DOHH2 (cell line): ENCODE data around the gene CD68.
A peak's percentile ranks its signal among the peaks of the same experiment; 100 is the strongest.

ENCODE experiments used
- H3F3A ChIP-seq: fragments of 200-600 bp; sonication (generic), shearing (Covaris generic); 2 replicates; pipeline ENCODE4 v1.6.0; 2016; ENCODE audit warnings: antibody characterized with exemption, mild to moderate bottlenecking; ENCODE audit not compliant: control insufficient read depth, insufficient read depth
- H3K27ac ChIP-seq: fragments of 200-600 bp; sonication (generic); 2 replicates; pipeline ENCODE4 v1.5.1; 2014; ENCODE audit warnings: low read depth, mild to moderate bottlenecking, low read length, moderate library complexity
- H3K27me3 ChIP-seq: fragments of 200-600 bp; sonication (generic); 2 replicates; pipeline ENCODE4 v1.6.1; 2014; ENCODE audit warnings: mild to moderate bottlenecking, low read length, mixed read lengths; ENCODE audit not compliant: control insufficient read depth
- H3K36me3 ChIP-seq: fragments of 200-600 bp; sonication (generic); 2 replicates; pipeline ENCODE4 v1.6.1; 2014; ENCODE audit warnings: mild to moderate bottlenecking, low read length, moderate library complexity, mixed read lengths; ENCODE audit not compliant: control insufficient read depth
- H3K4me1 ChIP-seq: fragments of 200-600 bp; sonication (generic); 2 replicates; pipeline ENCODE4 v1.6.1; 2014; ENCODE audit warnings: mild to moderate bottlenecking, low read length, mixed read lengths; ENCODE audit not compliant: control insufficient read depth
- H3K4me2 ChIP-seq: fragments of 200-600 bp; sonication (generic); 2 replicates; pipeline ENCODE4 v1.6.0; 2014; ENCODE audit warnings: mild to moderate bottlenecking, low read length, moderate library complexity
- H3K4me3 ChIP-seq: fragments of 200-600 bp; sonication (generic); 2 replicates; pipeline ENCODE4 v1.5.1; 2014; ENCODE audit warnings: mild to moderate bottlenecking, low read length, mixed read lengths
- H3K79me2 ChIP-seq: fragments of 200-600 bp; sonication (generic); 2 replicates; pipeline ENCODE4 v1.6.1; 2014; ENCODE audit warnings: mild to moderate bottlenecking, low read length, mixed read lengths; ENCODE audit not compliant: control insufficient read depth
- H3K9me2 ChIP-seq: fragments of 200-600 bp; sonication (generic); replicated peaks from 2 replicates; pipeline ENCODE4 v1.6.1; 2014; ENCODE audit warnings: mild to moderate bottlenecking, low read length, mixed read lengths; ENCODE audit not compliant: control insufficient read depth
- H3K9me3 ChIP-seq: fragments of 200-600 bp; sonication (generic); 2 replicates; pipeline ENCODE4 v1.6.1; 2014; ENCODE audit warnings: antibody characterized with exemption, low read length, mixed read lengths; ENCODE audit not compliant: control insufficient read depth, insufficient read depth
- H4K20me1 ChIP-seq: fragments of 200-600 bp; sonication (generic); 2 replicates; pipeline ENCODE4 v1.6.0; 2014; ENCODE audit warnings: low read depth, mild to moderate bottlenecking, antibody characterized with exemption, low read length, moderate library complexity; ENCODE audit not compliant: control insufficient read depth, insufficient read depth
- EZH2phosphoT487 ChIP-seq: fragments of 200-600 bp; sonication (generic); IDR thresholded peaks from 2 replicates; pipeline ENCODE4 v1.6.1; 2017; ENCODE audit warnings: borderline replicate concordance, mild to moderate bottlenecking, antibody characterized with exemption, low read length, moderate library complexity, mixed read lengths
- TF ChIP-seq, protein P1 (sequence below): fragments of 200-600 bp; sonication (generic); IDR thresholded peaks from one replicate; pipeline ENCODE4 v1.5.1; 2014; ENCODE audit warnings: antibody characterized with exemption, mild to moderate bottlenecking, low read depth, low read length; ENCODE audit not compliant: poor library complexity, severe bottlenecking

Gene CD68

DNA sequence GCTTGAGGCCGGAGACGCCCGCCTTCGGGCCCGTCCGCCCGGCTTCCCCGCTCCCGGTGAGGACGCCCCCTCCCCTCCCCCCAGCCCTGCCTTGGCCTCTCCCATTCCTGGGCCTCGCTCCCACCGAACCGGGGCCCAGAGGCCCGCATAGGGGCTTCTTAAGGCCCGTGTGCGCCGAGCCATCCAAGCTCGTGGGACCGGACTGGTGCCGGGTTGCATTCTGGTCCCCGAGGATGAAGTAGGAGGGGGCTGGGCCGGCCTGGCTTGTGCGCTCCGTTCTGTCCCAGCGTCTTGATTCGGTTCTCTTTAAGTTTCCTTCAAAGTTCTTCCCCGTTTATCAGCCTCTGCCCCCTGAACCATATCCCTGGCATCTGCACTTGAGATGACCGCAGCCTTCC, 17.2 kb upstream of the CD68 start:
- no peaks in the 10 kb centered on the region for H3K9me2 ChIP-seq
- no peaks in the 10 kb centered on the region for H4K20me1 ChIP-seq
- H3K4me1 ChIP-seq: peaks cover 49% of the 10 kb centered on the region
- TF ChIP-seq, protein P1, sequence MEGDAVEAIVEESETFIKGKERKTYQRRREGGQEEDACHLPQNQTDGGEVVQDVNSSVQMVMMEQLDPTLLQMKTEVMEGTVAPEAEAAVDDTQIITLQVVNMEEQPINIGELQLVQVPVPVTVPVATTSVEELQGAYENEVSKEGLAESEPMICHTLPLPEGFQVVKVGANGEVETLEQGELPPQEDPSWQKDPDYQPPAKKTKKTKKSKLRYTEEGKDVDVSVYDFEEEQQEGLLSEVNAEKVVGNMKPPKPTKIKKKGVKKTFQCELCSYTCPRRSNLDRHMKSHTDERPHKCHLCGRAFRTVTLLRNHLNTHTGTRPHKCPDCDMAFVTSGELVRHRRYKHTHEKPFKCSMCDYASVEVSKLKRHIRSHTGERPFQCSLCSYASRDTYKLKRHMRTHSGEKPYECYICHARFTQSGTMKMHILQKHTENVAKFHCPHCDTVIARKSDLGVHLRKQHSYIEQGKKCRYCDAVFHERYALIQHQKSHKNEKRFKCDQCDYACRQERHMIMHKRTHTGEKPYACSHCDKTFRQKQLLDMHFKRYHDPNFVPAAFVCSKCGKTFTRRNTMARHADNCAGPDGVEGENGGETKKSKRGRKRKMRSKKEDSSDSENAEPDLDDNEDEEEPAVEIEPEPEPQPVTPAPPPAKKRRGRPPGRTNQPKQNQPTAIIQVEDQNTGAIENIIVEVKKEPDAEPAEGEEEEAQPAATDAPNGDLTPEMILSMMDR: no peak
- TF ChIP-seq EZH2phosphoT487: no peak
- H3K79me2 ChIP-seq: peaks cover 52% of the 10 kb centered on the region
- peaks cover 5% of the 10 kb centered on the region; the same call in 1 of the 2 replicates for H3F3A ChIP-seq
- H3K4me3 ChIP-seq: peak overlapping the region; percentile 79
- peaks cover 47% of the 10 kb centered on the region for H3K36me3 ChIP-seq
- H3K27ac ChIP-seq: peak overlapping the region; percentile 82
- peak overlapping the region; percentile 92 for H3K4me2 ChIP-seq
- H3K9me3 ChIP-seq: no peaks in the 10 kb centered on the region
- peaks cover 7% of the 10 kb centered on the region for H3K27me3 ChIP-seq

GRCh38 chr17:7563115-7563869, 16.1 kb upstream of the CD68 start:
- Histone ChIP-seq H3K27ac (no peak overlapping the region), H4K20me1 (no peaks in the 10 kb centered on the region), H3K9me3 (no peaks in the 10 kb centered on the region), H3K4me3 (peak overlapping the region; percentile 79), H3F3A (peaks cover 6% of the 10 kb centered on the region; the same call in 1 of the 2 replicates), H3K27me3 (peaks cover 7% of the 10 kb centered on the region), H3K9me2 (no peaks in the 10 kb centered on the region), H3K36me3 (peaks cover 53% of the 10 kb centered on the region), H3K79me2 (peaks cover 55% of the 10 kb centered on the region), H3K4me2 (peak overlapping the region; percentile 92), H3K4me1 (peaks cover 43% of the 10 kb centered on the region)
- TF ChIP-seq EZH2phosphoT487: no peak
- TF ChIP-seq, protein P1: no peak

DNA sequence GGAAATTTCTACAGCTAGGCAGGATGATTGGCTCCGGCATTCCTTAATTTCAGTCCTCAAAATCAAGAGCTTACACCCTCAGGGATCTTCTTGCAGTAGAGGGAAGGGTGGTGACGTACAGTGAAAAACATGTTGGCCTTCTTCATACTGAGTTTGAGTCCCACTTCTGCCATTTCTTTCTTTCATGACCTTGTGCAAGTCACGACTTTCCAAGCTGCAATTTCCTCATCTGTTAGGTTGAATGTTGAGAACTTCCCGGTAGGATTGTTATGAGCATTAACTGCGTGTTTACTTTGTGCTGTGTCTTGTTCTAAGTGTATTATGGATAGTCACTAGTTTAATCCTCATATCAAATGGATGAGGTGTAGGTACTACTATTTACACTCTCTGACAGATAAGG, 9.9 kb upstream of the CD68 start:
- TF ChIP-seq EZH2phosphoT487: no peak
- TF ChIP-seq, protein P1: no peak
- Histone ChIP-seq H3K79me2 (peaks cover 59% of the 10 kb centered on the region), H3K27ac (no peak overlapping the region)

More for the DNA sequence above, 9.9 kb upstream of the CD68 start:
- H3K9me3 ChIP-seq: no peaks in the 10 kb centered on the region
- H3K36me3 ChIP-seq: peaks cover 82% of the 10 kb centered on the region
- H4K20me1 ChIP-seq: peaks cover 13% of the 10 kb centered on the region
- H3K4me2 ChIP-seq: no peak overlapping the region
- H3K9me2 ChIP-seq: no peaks in the 10 kb centered on the region
- H3F3A ChIP-seq: peaks cover 35% of the 10 kb centered on the region
- no peak overlapping the region for H3K4me3 ChIP-seq
- peaks cover 25% of the 10 kb centered on the region for H3K4me1 ChIP-seq
- no peaks in the 10 kb centered on the region for H3K27me3 ChIP-seq
